ENCODE data around the gene NGEF. TPM values are rescaled to one million over a fixed set of nuclear protein-coding genes. Genes with fewer than 3 reads are reported as not detected.
A peak's percentile ranks its signal among the peaks of the same experiment; 100 is the strongest.

NGEF gene
- total and polyA plus RNA-seq, 4 donors = 10.6 to 22.6 (median 10.8) TPM

DNA sequence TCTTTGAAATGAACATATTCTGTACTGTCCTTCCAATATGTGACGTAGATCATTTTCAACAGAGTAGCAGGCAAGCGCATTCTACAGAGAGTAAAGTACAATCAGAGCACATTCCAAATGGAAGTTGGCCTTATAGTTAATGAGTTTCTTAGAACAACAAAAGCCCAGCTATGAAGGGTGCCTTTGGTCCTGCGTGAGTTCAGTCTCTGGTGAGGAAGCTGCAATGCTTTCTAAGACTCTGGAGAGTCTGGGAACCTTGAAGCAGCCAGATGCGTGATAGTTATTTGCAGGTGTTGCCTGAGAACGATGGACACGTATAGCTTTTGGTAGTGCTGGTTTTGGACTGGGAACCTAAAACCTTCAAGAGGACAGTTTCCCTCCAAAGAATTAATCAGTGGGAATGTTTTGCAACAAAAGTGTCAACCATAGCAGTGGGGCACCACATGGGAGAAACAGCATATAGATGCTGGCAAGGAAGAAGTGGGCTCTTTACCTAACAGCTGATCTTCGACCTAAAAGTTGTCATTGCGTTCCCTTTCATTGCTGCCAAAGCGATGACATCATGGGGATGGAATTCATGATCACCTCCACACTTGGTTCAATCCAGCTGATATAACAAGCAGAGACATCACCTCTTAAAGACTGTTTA lies 152.3 kb downstream of the NGEF start:
- peak; percentile 35 for DNase-seq (ENCODE audit: low spot score)
- Histone ChIP-seq H3K4me1 (ENCODE audit: control insufficient read depth in 4 of 4, insufficient read depth in 4 of 4, low read length in 3 of 4) (peaks cover 5 to 44% (median 28%) of the 10 kb centered on the region in 4 donors), H3K9ac (ENCODE audit: low read depth in 1 of 2, low read length in 2 of 2) (peak overlapping the region in 1 of 2 donors; percentile 38), H3K36me3 (ENCODE audit: control insufficient read depth in 4 of 4, insufficient read depth in 3 of 4, low read depth in 1 of 4, low read length in 3 of 4) (no peaks in the 10 kb centered on the region), H3K4me3 (ENCODE audit: low read depth in 1 of 3, low read length in 3 of 3) (no peak overlapping the region), H3K27me3 (ENCODE audit: control insufficient read depth in 4 of 4, insufficient read depth in 4 of 4, low read length in 3 of 4) (no peaks in the 10 kb centered on the region), H3K27ac (ENCODE audit: low read depth in 1 of 2, low read length in 2 of 2) (peak overlapping the region; percentile 71 to 94), H3K9me3 (ENCODE audit: control insufficient read depth in 4 of 4, low read length in 3 of 4) (no peaks in the 10 kb centered on the region)
- WGBS = 47% methylated on average over 9 of the region's 9 CpGs
- TF ChIP-seq RXRA (IDR thresholded peaks at IDR 0.05) (peak; percentile 55 to 74), FOXA1 (IDR thresholded peaks at IDR 0.05) (no peak), SP1 (IDR thresholded peaks at IDR 0.05) (peak; percentile 96), EGR1 (IDR thresholded peaks at IDR 0.05; ENCODE audit: low read depth in 2 of 2) (no peak), HNF4G (IDR thresholded peaks at IDR 0.05) (peak; percentile 80), JUND (IDR thresholded peaks at IDR 0.05) (peak; percentile 96 to 97), YY1 (IDR thresholded peaks at IDR 0.05) (peak; percentile 82), GABPA (IDR thresholded peaks at IDR 0.05 in 1 of 2, conservative IDR thresholded peaks at IDR 0.05 in 1 of 2) (no peak), HNF4A (conservative IDR thresholded peaks at IDR 0.05) (peak; percentile 88 to 89), TAF1 (conservative IDR thresholded peaks at IDR 0.05) (no peak), RAD21 (IDR thresholded peaks at IDR 0.05) (peak; percentile 8 to 28), NR2F2 (IDR thresholded peaks at IDR 0.05) (no peak), FOXA2 (IDR thresholded peaks at IDR 0.05) (peak; percentile 39)
- TF ChIP-seq, protein P1, sequence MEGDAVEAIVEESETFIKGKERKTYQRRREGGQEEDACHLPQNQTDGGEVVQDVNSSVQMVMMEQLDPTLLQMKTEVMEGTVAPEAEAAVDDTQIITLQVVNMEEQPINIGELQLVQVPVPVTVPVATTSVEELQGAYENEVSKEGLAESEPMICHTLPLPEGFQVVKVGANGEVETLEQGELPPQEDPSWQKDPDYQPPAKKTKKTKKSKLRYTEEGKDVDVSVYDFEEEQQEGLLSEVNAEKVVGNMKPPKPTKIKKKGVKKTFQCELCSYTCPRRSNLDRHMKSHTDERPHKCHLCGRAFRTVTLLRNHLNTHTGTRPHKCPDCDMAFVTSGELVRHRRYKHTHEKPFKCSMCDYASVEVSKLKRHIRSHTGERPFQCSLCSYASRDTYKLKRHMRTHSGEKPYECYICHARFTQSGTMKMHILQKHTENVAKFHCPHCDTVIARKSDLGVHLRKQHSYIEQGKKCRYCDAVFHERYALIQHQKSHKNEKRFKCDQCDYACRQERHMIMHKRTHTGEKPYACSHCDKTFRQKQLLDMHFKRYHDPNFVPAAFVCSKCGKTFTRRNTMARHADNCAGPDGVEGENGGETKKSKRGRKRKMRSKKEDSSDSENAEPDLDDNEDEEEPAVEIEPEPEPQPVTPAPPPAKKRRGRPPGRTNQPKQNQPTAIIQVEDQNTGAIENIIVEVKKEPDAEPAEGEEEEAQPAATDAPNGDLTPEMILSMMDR (IDR thresholded peaks at IDR 0.05; ENCODE audit: low read depth, low read length, missing input control) = no peak
- TF ChIP-seq, protein P2, sequence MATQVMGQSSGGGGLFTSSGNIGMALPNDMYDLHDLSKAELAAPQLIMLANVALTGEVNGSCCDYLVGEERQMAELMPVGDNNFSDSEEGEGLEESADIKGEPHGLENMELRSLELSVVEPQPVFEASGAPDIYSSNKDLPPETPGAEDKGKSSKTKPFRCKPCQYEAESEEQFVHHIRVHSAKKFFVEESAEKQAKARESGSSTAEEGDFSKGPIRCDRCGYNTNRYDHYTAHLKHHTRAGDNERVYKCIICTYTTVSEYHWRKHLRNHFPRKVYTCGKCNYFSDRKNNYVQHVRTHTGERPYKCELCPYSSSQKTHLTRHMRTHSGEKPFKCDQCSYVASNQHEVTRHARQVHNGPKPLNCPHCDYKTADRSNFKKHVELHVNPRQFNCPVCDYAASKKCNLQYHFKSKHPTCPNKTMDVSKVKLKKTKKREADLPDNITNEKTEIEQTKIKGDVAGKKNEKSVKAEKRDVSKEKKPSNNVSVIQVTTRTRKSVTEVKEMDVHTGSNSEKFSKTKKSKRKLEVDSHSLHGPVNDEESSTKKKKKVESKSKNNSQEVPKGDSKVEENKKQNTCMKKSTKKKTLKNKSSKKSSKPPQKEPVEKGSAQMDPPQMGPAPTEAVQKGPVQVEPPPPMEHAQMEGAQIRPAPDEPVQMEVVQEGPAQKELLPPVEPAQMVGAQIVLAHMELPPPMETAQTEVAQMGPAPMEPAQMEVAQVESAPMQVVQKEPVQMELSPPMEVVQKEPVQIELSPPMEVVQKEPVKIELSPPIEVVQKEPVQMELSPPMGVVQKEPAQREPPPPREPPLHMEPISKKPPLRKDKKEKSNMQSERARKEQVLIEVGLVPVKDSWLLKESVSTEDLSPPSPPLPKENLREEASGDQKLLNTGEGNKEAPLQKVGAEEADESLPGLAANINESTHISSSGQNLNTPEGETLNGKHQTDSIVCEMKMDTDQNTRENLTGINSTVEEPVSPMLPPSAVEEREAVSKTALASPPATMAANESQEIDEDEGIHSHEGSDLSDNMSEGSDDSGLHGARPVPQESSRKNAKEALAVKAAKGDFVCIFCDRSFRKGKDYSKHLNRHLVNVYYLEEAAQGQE (IDR thresholded peaks at IDR 0.05) = peak; percentile 50
- TF ChIP-seq, protein P3, sequence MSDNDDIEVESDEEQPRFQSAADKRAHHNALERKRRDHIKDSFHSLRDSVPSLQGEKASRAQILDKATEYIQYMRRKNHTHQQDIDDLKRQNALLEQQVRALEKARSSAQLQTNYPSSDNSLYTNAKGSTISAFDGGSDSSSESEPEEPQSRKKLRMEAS (IDR thresholded peaks at IDR 0.05) = no peak
- TF ChIP-seq, protein P4, sequence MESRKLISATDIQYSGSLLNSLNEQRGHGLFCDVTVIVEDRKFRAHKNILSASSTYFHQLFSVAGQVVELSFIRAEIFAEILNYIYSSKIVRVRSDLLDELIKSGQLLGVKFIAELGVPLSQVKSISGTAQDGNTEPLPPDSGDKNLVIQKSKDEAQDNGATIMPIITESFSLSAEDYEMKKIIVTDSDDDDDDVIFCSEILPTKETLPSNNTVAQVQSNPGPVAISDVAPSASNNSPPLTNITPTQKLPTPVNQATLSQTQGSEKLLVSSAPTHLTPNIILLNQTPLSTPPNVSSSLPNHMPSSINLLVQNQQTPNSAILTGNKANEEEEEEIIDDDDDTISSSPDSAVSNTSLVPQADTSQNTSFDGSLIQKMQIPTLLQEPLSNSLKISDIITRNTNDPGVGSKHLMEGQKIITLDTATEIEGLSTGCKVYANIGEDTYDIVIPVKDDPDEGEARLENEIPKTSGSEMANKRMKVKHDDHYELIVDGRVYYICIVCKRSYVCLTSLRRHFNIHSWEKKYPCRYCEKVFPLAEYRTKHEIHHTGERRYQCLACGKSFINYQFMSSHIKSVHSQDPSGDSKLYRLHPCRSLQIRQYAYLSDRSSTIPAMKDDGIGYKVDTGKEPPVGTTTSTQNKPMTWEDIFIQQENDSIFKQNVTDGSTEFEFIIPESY (IDR thresholded peaks at IDR 0.05) = no peak
- TF ChIP-seq, protein P5, sequence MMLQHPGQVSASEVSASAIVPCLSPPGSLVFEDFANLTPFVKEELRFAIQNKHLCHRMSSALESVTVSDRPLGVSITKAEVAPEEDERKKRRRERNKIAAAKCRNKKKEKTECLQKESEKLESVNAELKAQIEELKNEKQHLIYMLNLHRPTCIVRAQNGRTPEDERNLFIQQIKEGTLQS (IDR thresholded peaks at IDR 0.05) = peak; percentile 57
